T47D (cell line): ENCODE measurements around the gene CDC73.
"Not testable (repeated sequence)": the region's sequence is repeated elsewhere in the genome, so short reads cannot be mapped to it uniquely, and the experiment has no call there.

ENCODE experiments used
- DNase-seq, 2 experiments: peaks; one replicate each; pipeline versions ENCODE4 v3.0.0 to v3.0.0-alpha.2; 2011 to 2012; ENCODE audit warnings: low read depth in 1 of 2, low spot score in 1 of 2
- JUND ChIP-seq: IDR thresholded peaks from 2 replicates; pipeline ENCODE4 v1.6.1; 2012; ENCODE audit warnings: low read depth
- in situ Hi-C: cut with HindIII; loops from 2 replicates; pipeline ENCODE4 v1.10.0; 2016; ENCODE audit warnings: low sequenced_read_pairs, low pct_unique_long_range_greater_than_20kb

CDC73 gene

GRCh38 chr1:193156822-193157142 lies 35.0 kb downstream of the CDC73 start:
- in situ Hi-C loops, result no loop called here
- TF ChIP-seq JUND, result no peak
- DNase-seq, result no peak

GRCh38 chr1:193157360-193157759 lies 35.5 kb downstream of the CDC73 start:
- DNase-seq, result no peak
- TF ChIP-seq JUND, result no peak
- in situ Hi-C loops, result no loop called here

- DNase-seq, result no peak
- in situ Hi-C loops, result no loop called here
- no peak for TF ChIP-seq JUND
Measured at GRCh38 chr1:193176113-193176512, 54.3 kb downstream of the CDC73 start.

- no peak for DNase-seq
- in situ Hi-C loops, result no loop called here
- TF ChIP-seq JUND, result no peak
Measured at GRCh38 chr1:193176788-193177187, 55.0 kb downstream of the CDC73 start.

GRCh38 chr1:193179094-193179493 lies 57.3 kb downstream of the CDC73 start:
- in situ Hi-C loops, result no loop called here
- TF ChIP-seq JUND, result no peak
- DNase-seq, result no peak

- TF ChIP-seq JUND, result no peak
- DNase-seq, result no peak
- in situ Hi-C loops, result no loop called here
Measured at GRCh38 chr1:193181536-193181935, 59.7 kb downstream of the CDC73 start.

GRCh38 chr1:193181985-193182384 lies 60.2 kb downstream of the CDC73 start:
- TF ChIP-seq JUND, result no peak
- in situ Hi-C loops, result no loop called here
- no peak for DNase-seq

- in situ Hi-C loops, result no loop called here
- no peak for TF ChIP-seq JUND
- peak in 1 of 2 experiments; percentile 69 for DNase-seq
Measured at GRCh38 chr1:193183019-193183627, 61.3 kb downstream of the CDC73 start.

GRCh38 chr1:193184776-193185175 lies 62.9 kb downstream of the CDC73 start:
- DNase-seq, result no peak
- TF ChIP-seq JUND, result no peak
- in situ Hi-C loops, result no loop called here

GRCh38 chr1:193185211-193185610 lies 63.4 kb downstream of the CDC73 start:
- DNase-seq, result no peak
- in situ Hi-C loops, result no loop called here
- no peak for TF ChIP-seq JUND

- peak in 1 of 2 experiments; percentile 46 for DNase-seq
- in situ Hi-C loops, result no loop called here
- no peak for TF ChIP-seq JUND
Measured at GRCh38 chr1:193185901-193186731, 64.3 kb downstream of the CDC73 start, which contains the start of gene B3GALT2. TSS of gene B3GALT2 (minus strand) at chr1:193186613. CDS start at chr1:193181562, 5,051 bp downstream.

GRCh38 chr1:193187114-193187513 lies 65.3 kb downstream of the CDC73 start:
- in situ Hi-C loops, result no loop called here

GRCh38 chr1:193188915-193189314 lies 67.1 kb downstream of the CDC73 start:
- in situ Hi-C loops, DNase-seq: not testable (repeated sequence)

More at GRCh38 chr1:193187114-193187513, 65.3 kb downstream of the CDC73 start:
- no peak for TF ChIP-seq JUND
- no peak for DNase-seq
